ENCODE data around the gene ASTN2.

DNA sequence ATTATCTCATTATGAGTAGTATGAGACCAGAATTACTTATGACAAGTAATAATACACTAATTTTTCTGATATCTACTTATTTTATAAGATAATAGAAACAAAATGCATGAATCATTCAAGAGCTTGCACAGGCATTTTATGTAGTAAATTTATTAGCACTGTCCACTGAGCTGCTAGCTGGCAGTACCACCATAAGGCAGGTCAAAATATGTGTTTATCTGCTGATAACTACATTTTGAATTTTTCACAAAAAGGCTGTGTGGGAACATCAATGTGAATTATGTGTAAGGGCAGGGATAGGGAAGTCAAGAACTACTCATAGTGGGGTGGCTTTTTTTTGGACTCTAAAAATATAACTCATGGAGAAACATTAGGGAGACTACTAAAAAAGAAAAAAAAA lies 1011.7 kb downstream of the ASTN2 start:
- TF ChIP-seq EP300 (IDR thresholded peaks at IDR 0.05) (no peak), FOSL2 (IDR thresholded peaks at IDR 0.05) (no peak), FOSL2 (CRISPR knock-in tag; IDR thresholded peaks at IDR 0.05) (no peak), RFX5 (IDR thresholded peaks at IDR 0.05) (no peak), POLR2A (IDR thresholded peaks at IDR 0.05; ENCODE audit: low read length) (no peak), KDM1A (IDR thresholded peaks at IDR 0.05; ENCODE audit: low read depth) (no peak), CHD4 (IDR thresholded peaks at IDR 0.05; ENCODE audit: borderline replicate concordance) (no peak), BHLHE40 (IDR thresholded peaks at IDR 0.05; ENCODE audit: low read depth, low read length) (no peak), RCOR1 (IDR thresholded peaks at IDR 0.05; ENCODE audit: low read depth, low read length) (no peak)
- TF ChIP-seq, protein P1, sequence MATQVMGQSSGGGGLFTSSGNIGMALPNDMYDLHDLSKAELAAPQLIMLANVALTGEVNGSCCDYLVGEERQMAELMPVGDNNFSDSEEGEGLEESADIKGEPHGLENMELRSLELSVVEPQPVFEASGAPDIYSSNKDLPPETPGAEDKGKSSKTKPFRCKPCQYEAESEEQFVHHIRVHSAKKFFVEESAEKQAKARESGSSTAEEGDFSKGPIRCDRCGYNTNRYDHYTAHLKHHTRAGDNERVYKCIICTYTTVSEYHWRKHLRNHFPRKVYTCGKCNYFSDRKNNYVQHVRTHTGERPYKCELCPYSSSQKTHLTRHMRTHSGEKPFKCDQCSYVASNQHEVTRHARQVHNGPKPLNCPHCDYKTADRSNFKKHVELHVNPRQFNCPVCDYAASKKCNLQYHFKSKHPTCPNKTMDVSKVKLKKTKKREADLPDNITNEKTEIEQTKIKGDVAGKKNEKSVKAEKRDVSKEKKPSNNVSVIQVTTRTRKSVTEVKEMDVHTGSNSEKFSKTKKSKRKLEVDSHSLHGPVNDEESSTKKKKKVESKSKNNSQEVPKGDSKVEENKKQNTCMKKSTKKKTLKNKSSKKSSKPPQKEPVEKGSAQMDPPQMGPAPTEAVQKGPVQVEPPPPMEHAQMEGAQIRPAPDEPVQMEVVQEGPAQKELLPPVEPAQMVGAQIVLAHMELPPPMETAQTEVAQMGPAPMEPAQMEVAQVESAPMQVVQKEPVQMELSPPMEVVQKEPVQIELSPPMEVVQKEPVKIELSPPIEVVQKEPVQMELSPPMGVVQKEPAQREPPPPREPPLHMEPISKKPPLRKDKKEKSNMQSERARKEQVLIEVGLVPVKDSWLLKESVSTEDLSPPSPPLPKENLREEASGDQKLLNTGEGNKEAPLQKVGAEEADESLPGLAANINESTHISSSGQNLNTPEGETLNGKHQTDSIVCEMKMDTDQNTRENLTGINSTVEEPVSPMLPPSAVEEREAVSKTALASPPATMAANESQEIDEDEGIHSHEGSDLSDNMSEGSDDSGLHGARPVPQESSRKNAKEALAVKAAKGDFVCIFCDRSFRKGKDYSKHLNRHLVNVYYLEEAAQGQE (IDR thresholded peaks at IDR 0.05) = no peak
- TF ChIP-seq, protein P2, sequence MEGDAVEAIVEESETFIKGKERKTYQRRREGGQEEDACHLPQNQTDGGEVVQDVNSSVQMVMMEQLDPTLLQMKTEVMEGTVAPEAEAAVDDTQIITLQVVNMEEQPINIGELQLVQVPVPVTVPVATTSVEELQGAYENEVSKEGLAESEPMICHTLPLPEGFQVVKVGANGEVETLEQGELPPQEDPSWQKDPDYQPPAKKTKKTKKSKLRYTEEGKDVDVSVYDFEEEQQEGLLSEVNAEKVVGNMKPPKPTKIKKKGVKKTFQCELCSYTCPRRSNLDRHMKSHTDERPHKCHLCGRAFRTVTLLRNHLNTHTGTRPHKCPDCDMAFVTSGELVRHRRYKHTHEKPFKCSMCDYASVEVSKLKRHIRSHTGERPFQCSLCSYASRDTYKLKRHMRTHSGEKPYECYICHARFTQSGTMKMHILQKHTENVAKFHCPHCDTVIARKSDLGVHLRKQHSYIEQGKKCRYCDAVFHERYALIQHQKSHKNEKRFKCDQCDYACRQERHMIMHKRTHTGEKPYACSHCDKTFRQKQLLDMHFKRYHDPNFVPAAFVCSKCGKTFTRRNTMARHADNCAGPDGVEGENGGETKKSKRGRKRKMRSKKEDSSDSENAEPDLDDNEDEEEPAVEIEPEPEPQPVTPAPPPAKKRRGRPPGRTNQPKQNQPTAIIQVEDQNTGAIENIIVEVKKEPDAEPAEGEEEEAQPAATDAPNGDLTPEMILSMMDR (IDR thresholded peaks at IDR 0.05) = no peak
- TF ChIP-seq, protein P3, sequence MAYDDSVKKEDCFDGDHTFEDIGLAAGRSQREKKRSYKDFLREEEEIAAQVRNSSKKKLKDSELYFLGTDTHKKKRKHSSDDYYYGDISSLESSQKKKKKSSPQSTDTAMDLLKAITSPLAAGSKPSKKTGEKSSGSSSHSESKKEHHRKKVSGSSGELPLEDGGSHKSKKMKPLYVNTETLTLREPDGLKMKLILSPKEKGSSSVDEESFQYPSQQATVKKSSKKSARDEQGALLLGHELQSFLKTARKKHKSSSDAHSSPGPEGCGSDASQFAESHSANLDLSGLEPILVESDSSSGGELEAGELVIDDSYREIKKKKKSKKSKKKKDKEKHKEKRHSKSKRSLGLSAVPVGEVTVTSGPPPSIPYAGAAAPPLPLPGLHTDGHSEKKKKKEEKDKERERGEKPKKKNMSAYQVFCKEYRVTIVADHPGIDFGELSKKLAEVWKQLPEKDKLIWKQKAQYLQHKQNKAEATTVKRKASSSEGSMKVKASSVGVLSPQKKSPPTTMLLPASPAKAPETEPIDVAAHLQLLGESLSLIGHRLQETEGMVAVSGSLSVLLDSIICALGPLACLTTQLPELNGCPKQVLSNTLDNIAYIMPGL (CRISPR knock-in tag; IDR thresholded peaks at IDR 0.05; ENCODE audit: borderline replicate concordance) = no peak
